Panc1 (cell line): ENCODE measurements around the gene DDOST. TPM values are rescaled to one million over a fixed set of nuclear protein-coding genes. Genes with fewer than 3 reads are reported as not detected.

Experiments used
- ATAC-seq: fragments of 200-7000 bp; cut with Tn5 transposase; 2 replicates; pipeline ENCODE4 v1.9.1; 2020; ENCODE audit warnings: mild to moderate bottlenecking, moderate library complexity
- BruUV-seq: library from RNA; stranded (reverse); fragments of 400-500 nt; replicated peaks from 2 replicates; lab custom pipeline; 2021; lab: Mats Ljungman, UMichigan
- CTCF ChIA-PET: fragments of 300-600 bp; sonication (Branson Sonifier 250); formaldehyde crosslinking; loops from one replicate; lab custom pipeline; 2022; ENCODE audit warnings: antibody characterized with exemption; lab: Charles Lee
- POLR2A ChIA-PET: fragments of 300-600 bp; sonication (Branson Sonifier 250); formaldehyde crosslinking; loops from one replicate; lab custom pipeline; 2022; ENCODE audit warnings: antibody characterized with exemption; lab: Charles Lee
- DNase-seq: peaks from one replicate; pipeline ENCODE4 v3.0.0-alpha.2; 2010; ENCODE audit warnings: low read depth, low spot score
- H3K27ac ChIP-seq: 2 replicates; pipeline ENCODE4 v1.5.1; 2011; ENCODE audit warnings: mild to moderate bottlenecking, low read length, inconsistent platforms
- H3K27me3 ChIP-seq: fragments of 200-500 bp; sonication (Bioruptor generic); 2 replicates; pipeline ENCODE4 v1.6.0; 2014; ENCODE audit warnings: low read length, inconsistent platforms; ENCODE audit not compliant: control insufficient read depth, insufficient read depth
- H3K36me3 ChIP-seq: fragments of 200-500 bp; sonication (Bioruptor generic); 2 replicates; pipeline ENCODE4 v1.5.1; 2014; ENCODE audit warnings: inconsistent platforms, mild to moderate bottlenecking, low read length, moderate library complexity; ENCODE audit not compliant: control insufficient read depth, insufficient read depth
- H3K4me1 ChIP-seq: 2 replicates; pipeline ENCODE4 v1.5.1; 2011; ENCODE audit warnings: inconsistent platforms, mild to moderate bottlenecking, low read length, moderate library complexity; ENCODE audit not compliant: control insufficient read depth, insufficient read depth
- H3K4me3 ChIP-seq, 2 experiments: 2 replicates each; pipeline ENCODE4 v1.5.1; 2011 to 2012; ENCODE audit warnings: low read depth in 2 of 2, low read length in 2 of 2, mild to moderate bottlenecking in 2 of 2, inconsistent platforms in 1 of 2, moderate library complexity in 1 of 2
- H3K9me3 ChIP-seq: fragments of 200-500 bp; sonication (Bioruptor generic); 2 replicates; pipeline ENCODE4 v1.5.1; 2014; ENCODE audit warnings: low read depth, mild to moderate bottlenecking, inconsistent platforms, low read length, moderate library complexity; ENCODE audit not compliant: control insufficient read depth, insufficient read depth
- CTCF ChIP-seq: fragments of 450-650 bp; IDR thresholded peaks from 2 replicates; pipeline ENCODE4 v1.5.1; 2017; ENCODE audit warnings: mild to moderate bottlenecking
- POLR2AphosphoS5 ChIP-seq: IDR thresholded peaks from 2 replicates; pipeline ENCODE4 v1.6.1; 2012; ENCODE audit warnings: mild to moderate bottlenecking, low read depth, low read length, moderate library complexity
- REST ChIP-seq, 2 experiments: IDR thresholded peaks; 2 replicates each; pipeline ENCODE4 v1.6.1; 2011 to 2012; ENCODE audit warnings: low read depth in 2 of 2, control low read depth in 1 of 2, low read length in 1 of 2, mild to moderate bottlenecking in 1 of 2, moderate library complexity in 1 of 2; ENCODE audit not compliant: insufficient read depth in 1 of 2
- SIN3A ChIP-seq: IDR thresholded peaks from 2 replicates; pipeline ENCODE4 v1.6.1; 2012; ENCODE audit warnings: low read depth, mild to moderate bottlenecking, low read length, moderate library complexity, borderline replicate concordance; ENCODE audit not compliant: insufficient read depth
- TCF7L2 ChIP-seq: IDR thresholded peaks from 2 replicates; pipeline ENCODE4 v1.6.1; 2011; ENCODE audit warnings: mild to moderate bottlenecking, low read depth, low read length, inconsistent platforms
- in situ Hi-C: cut with HindIII; loops from 2 replicates; pipeline ENCODE4 v1.10.0; 2016; ENCODE audit warnings: low sequenced_read_pairs, low pct_unique_long_range_greater_than_20kb
- intact Hi-C: fragments of 100-400 bp; cut with micrococcal nuclease; formaldehyde crosslinking; loops from one replicate; pipeline ENCODE4 v1.10.0; 2022; ENCODE audit not compliant: unreplicated experiment
- total RNA-seq: library from RNA; stranded (reverse); gene quantifications from one replicate; pipeline ENCODE4 v1.2.1, GENCODE V29; 2021; ENCODE audit not compliant: unreplicated experiment

Gene DDOST
- total RNA-seq, 1 experiment from 2014 or later: 337 TPM

GRCh38 chr1:20614131-20614579 is 47.0 kb downstream of the DDOST start:
- POLR2A ChIA-PET: no interaction called here
- Histone ChIP-seq H3K27ac (peak overlapping the region; percentile 81), H3K4me3 (no peak overlapping the region), H3K36me3 (no peaks in the 10 kb centered on the region), H3K9me3 (no peaks in the 10 kb centered on the region), H3K27me3 (no peaks in the 10 kb centered on the region), H3K4me1 (peaks cover 49% of the 10 kb centered on the region)
- intact Hi-C loops: no loop called here
- CTCF ChIA-PET: interaction anchor here (0.7 kb wide), 1 partner anchor 80 kb away, joined by 6 read pairs; no protein-coding TSS in a partner anchor
- TF ChIP-seq CTCF: no peak
- no peak; the same call in 1 of the 2 replicates for TF ChIP-seq SIN3A
- peak; percentile 39; the same call in 1 of the 2 replicates for TF ChIP-seq POLR2AphosphoS5
- peak; percentile 71 for TF ChIP-seq TCF7L2
- in situ Hi-C loops: no loop called here
- DNase-seq (no peak), ATAC-seq (peak; percentile 18; the same call in 1 of the 2 replicates)
- no TSS peak for BruUV-seq

- ATAC-seq (peak; percentile 29; the same call in 1 of the 2 replicates), DNase-seq (no peak)
- peaks cover 49% of the 10 kb centered on the region for H3K4me1 ChIP-seq
- H3K4me3 ChIP-seq: no peak overlapping the region
- ChIA-PET CTCF (interaction anchor here (1.4 kb wide), 1 partner anchor 37 kb away, joined by 4 read pairs; no protein-coding TSS in a partner anchor), POLR2A (no interaction called here)
- TF ChIP-seq POLR2AphosphoS5 (no peak), CTCF (no peak), REST (IDR thresholded peaks at IDR 0.05; ENCODE audit: insufficient read depth in 1 of 2, low read depth in 2 of 2, low read length in 1 of 2) (no peak), SIN3A (no peak), TCF7L2 (no peak)
- H3K9me3 ChIP-seq: no peaks in the 10 kb centered on the region
- in situ Hi-C loops: no loop called here
- BruUV-seq: no TSS peak
- intact Hi-C loops: no loop called here
- H3K27ac ChIP-seq: peak overlapping the region; percentile 13
- no peaks in the 10 kb centered on the region for H3K36me3 ChIP-seq
- no peaks in the 10 kb centered on the region for H3K27me3 ChIP-seq
These were observed 48.9 kb downstream of the DDOST start for GRCh38 chr1:20612221-20612746.
